Activated gamma-delta T cell treated with anti-CD3 and anti-CD28 coated beads, Interleukin-2, amount 50 U/mL, for 16 hours (primary cell): ENCODE results near the gene DPYD.

Experiments
- DNase-seq: peaks from one replicate; pipeline ENCODE4 v3.0.0-alpha.2; 2020; ENCODE audit warnings: low read depth

The DPYD gene

GRCh38 chr1:97529600-97529999 is 391.2 kb downstream of the DPYD start:
- DNase-seq, result no peak

DNA sequence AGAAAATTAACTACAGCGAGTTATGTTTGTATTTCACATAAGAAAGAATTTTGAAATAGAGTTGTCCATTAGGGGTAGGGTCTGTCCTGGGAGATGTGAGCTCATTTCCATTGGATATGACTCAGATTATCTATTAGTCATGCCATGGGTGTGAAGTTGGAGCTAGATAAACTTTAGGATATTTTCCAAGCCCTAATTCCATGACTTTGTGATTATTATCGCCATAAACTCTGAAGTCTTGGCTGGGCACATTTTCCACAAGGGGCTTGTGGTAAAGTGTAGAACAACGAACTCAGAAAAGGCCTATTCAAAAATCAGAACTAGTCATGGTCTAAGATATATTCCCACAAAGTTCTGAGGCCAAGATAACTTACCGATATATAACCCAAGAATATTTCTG is 396.6 kb downstream of the DPYD start:
- DNase-seq, result no peak

- DNase-seq, result no peak
These were observed 404.2 kb downstream of the DPYD start for GRCh38 chr1:97516588-97516987.

GRCh38 chr1:97508653-97509218 is 412.1 kb downstream of the DPYD start:
- no peak for DNase-seq

- DNase-seq, result no peak
These were observed 413.0 kb downstream of the DPYD start for GRCh38 chr1:97507863-97508262.

- no peak for DNase-seq
These were observed 414.5 kb downstream of the DPYD start for GRCh38 chr1:97506368-97506767.

GRCh38 chr1:97505816-97506215 is 415.0 kb downstream of the DPYD start:
- DNase-seq, result no peak

GRCh38 chr1:97505289-97505688 is 415.5 kb downstream of the DPYD start:
- no peak for DNase-seq

- DNase-seq, result no peak
These were observed 418.5 kb downstream of the DPYD start for GRCh38 chr1:97502360-97502759.

GRCh38 chr1:97501628-97502027 is 419.2 kb downstream of the DPYD start:
- DNase-seq, result no peak

DNA sequence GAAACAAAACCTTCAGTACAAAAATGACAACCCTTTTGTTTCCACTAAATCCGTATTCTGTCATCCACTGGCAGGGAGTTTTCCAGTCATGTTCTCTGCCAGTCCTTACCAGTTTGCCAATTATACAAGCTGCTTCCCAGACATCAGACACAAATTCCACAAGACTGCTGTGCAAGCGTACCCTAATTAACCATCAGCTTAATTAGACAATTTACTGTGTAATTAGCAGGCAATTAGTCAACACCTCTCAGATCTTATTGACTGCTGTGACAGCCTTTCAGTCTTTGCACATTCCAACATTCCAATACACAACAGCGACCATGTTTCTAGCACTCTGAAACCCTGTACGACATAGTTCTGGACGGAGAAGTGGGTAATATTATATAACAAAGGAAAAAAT is 420.1 kb downstream of the DPYD start:
- no peak for DNase-seq

GRCh38 chr1:97499667-97500066 is 421.2 kb downstream of the DPYD start:
- DNase-seq, result no peak

DNA sequence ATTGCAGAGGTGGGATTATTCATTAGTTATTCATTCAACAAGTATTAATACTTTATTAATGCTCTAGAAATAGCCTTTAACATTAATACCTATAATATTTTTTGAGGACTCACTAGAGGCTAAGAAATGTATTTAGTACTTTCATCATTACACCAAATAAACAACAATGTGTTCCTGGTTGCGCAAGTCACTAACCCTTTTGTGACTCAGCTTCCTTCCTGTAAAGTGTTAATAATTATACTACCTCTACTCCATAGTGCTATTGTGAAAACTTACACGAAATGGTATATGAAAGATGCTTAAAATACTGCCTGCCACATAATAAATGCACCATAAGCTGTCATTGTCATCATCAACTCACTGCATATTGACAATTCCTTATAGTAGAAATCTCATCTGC is 431.0 kb downstream of the DPYD start:
- no peak for DNase-seq

DNA sequence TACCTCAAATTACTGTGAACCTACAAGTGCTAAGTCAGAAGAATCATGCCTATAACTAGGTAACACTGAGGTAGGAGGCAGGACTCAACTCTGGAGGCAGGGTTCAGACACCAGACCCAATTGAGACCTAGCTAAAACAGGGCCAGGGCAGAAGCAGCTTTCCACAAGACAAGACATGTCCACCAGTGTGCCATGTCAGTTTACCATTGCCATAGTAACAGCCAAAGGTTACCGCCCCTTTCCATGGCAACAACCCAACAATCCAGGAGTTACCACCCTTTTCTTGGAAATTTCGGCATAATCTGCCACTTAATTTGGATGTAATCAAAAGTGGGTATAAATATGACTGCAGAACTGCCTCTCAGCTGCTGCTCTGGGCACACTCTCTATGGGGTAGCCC is 432.3 kb downstream of the DPYD start:
- DNase-seq, result no peak

DNA sequence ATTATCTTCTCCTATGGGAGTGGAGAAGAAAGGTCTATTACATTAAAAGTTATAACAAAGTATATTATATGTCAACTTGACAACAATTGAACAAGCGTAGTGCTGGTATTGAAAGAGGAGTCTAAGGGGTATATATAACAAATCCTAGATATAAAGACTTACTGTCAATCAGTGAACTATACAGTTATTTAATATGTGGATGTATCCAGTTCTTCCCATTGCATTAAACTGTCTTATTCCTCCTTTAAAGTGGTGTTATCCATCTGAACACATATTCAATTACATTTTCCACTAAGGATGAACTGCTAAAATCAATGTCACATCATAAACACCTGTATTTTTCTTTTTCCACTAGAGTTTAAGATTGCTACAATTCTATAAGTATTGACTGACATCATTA is 438.8 kb downstream of the DPYD start:
- no peak for DNase-seq

GRCh38 chr1:97467445-97467844 is 453.4 kb downstream of the DPYD start:
- no peak for DNase-seq

GRCh38 chr1:97464305-97464704 is 456.5 kb downstream of the DPYD start:
- DNase-seq, result no peak

- no peak for DNase-seq
These were observed 459.1 kb downstream of the DPYD start for GRCh38 chr1:97461782-97462181.

- DNase-seq, result no peak
These were observed 463.3 kb downstream of the DPYD start for GRCh38 chr1:97457446-97458089.

GRCh38 chr1:97451944-97452343 is 468.9 kb downstream of the DPYD start:
- DNase-seq, result no peak

DNA sequence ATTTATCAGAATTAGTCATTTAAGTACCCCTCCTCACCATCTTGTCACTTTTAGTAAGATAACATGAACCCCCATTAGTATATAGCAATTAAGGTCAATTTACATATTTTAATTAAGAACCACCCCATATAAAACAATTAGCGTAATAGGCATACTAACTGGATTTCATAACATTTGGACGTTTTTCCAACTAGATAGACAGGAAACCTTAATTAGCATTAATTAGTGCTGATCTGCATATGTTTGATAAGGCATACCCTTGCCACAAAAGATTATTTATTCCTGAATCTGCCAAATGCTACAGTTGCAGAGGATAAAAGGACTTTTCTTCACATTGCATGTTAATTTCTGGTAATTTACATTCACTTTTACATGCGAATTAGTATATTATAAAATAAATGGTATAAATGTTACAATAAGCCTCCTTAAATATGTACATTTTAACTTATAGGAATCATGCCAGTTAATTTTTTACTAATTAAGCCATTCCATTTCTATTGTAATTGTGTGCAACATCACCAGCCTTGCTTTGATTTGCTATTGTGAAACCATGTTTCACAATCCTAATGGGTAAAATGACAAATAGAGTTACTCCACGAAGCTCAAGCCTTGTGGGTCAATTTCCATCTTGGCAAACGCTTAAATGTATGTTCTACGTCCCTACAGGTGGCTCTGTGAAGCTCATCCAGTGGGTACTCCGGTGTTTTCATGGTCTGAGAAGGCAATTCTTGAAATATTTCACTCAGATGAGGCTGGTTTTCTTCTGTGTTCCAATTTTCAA is 469.6 kb downstream of the DPYD start:
- no peak for DNase-seq

DNA sequence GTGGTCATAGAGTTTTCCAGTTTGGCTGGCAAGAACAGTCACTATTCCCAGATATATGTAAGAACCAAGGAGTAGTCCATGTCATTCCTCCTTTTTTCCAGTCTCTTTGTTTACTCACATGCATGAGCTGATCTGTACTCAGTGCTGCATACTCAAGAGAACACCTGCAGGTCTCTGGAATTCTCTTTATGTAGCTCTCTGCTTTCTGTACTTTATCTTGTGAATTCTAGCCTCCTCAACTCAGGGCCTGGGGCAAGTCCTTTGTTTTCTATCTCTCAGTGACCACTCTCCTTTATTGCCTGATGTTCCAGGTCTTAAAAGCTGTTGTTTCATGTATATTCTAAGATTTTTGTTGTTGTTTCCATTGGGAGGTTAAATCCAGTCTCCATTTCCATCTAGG is 478.9 kb downstream of the DPYD start:
- no peak for DNase-seq

DNA sequence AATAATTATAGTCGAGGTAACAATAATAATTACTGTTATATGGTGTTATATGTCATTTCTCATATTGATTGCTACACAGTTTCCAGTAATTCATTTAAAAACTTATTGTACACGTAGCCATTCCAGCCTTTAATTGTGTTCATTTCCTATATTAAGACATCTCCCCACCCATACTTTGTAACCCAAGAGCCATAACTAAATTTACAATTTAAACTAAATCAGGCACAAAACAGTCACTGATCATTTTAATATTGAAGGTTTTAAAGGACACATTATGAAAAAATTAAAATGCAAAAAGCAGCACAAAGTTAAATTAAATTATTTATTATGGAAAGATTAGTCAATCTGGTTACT is 487.0 kb downstream of the DPYD start:
- no peak for DNase-seq
